Stimulated activated CD4-positive, alpha-beta T cell treated with anti-CD3 and anti-CD28 coated beads, TNF-alpha, amount 100 ng/mL, for 24 hours (primary cell): ENCODE measurements around the gene MOSMO.
"Not testable (repeated sequence)": the region's sequence is repeated elsewhere in the genome, so short reads cannot be mapped to it uniquely, and the experiment has no call there.

Source experiments
- DNase-seq, 3 experiments: peaks; one replicate each; pipeline ENCODE4 v3.0.0-alpha.2; 2020; ENCODE audit warnings: low read depth in 3 of 3

The MOSMO gene

GRCh38 chr16:22003195-22003594 is 4.7 kb upstream of the MOSMO start:
- no peak for DNase-seq

- no peak for DNase-seq
Measured at GRCh38 chr16:22004341-22004740, 3.6 kb upstream of the MOSMO start.

- no peak for DNase-seq
Measured at GRCh38 chr16:22005746-22006145, 2.2 kb upstream of the MOSMO start.

GRCh38 chr16:22006636-22007035 is 1.3 kb upstream of the MOSMO start:
- DNase-seq, result no peak

- DNase-seq, result no peak
Measured at GRCh38 chr16:22007159-22007508, 777 bp upstream of the MOSMO start.

- peak in 1 of 3 experiments; percentile 21 for DNase-seq
Measured at GRCh38 chr16:22008215-22009059, 526 bp downstream of the MOSMO start.

GRCh38 chr16:22010902-22011301 is 3.0 kb downstream of the MOSMO start:
- DNase-seq, result no peak

- DNase-seq, result no peak
Measured at GRCh38 chr16:22012241-22012640, 4.3 kb downstream of the MOSMO start.

GRCh38 chr16:22013486-22013885 is 5.6 kb downstream of the MOSMO start:
- no peak for DNase-seq

GRCh38 chr16:22014271-22014873 is 6.5 kb downstream of the MOSMO start:
- no peak for DNase-seq

GRCh38 chr16:22016927-22017326 is 9.0 kb downstream of the MOSMO start:
- DNase-seq, result no peak

- DNase-seq, result no peak
Measured at GRCh38 chr16:22018559-22018958, 10.6 kb downstream of the MOSMO start.

- DNase-seq, result no peak
Measured at GRCh38 chr16:22022151-22022550, 14.2 kb downstream of the MOSMO start.

GRCh38 chr16:22023505-22023904 is 15.6 kb downstream of the MOSMO start:
- no peak for DNase-seq

GRCh38 chr16:22024785-22025184 is 16.9 kb downstream of the MOSMO start:
- DNase-seq, result not testable (repeated sequence)

- DNase-seq, result no peak
Measured at GRCh38 chr16:22027633-22028032, 19.7 kb downstream of the MOSMO start.

- DNase-seq, result no peak
Measured at GRCh38 chr16:22029632-22030031, 21.7 kb downstream of the MOSMO start.

GRCh38 chr16:22030087-22030812 is 22.3 kb downstream of the MOSMO start:
- DNase-seq, result no peak

- DNase-seq, result no peak
Measured at GRCh38 chr16:22031483-22032083, 23.7 kb downstream of the MOSMO start.

- no peak for DNase-seq
Measured at GRCh38 chr16:22034503-22034902, 26.6 kb downstream of the MOSMO start.

GRCh38 chr16:22035153-22035552 is 27.2 kb downstream of the MOSMO start:
- DNase-seq, result no peak

GRCh38 chr16:22043882-22044281 is 36.0 kb downstream of the MOSMO start:
- DNase-seq, result not testable (repeated sequence)
